ENCODE measurements around the gene ZBTB17. TPM values are rescaled to one million over a fixed set of nuclear protein-coding genes. Genes with fewer than 3 reads are reported as not detected.

ZBTB17 gene
- total RNA-seq, 4 donors from 2014 or later: 33.3 to 113 (median 50.5) TPM

GRCh38 chr1:16020325-16020724 is 44.4 kb upstream of the ZBTB17 start:
- intact Hi-C loops (cut with DNase I; ENCODE audit: low total_unique reads): no loop called here
- Histone ChIP-seq H3K9me3 (no peaks in the 10 kb centered on the region), H3K4me3 (no peak overlapping the region), H3K27ac (peak overlapping the region; percentile 83 to 92 (median 87)), H3K4me1 (peaks cover 8 to 25% (median 17%) of the 10 kb centered on the region in 4 donors), H3K36me3 (no peaks in the 10 kb centered on the region), H3K27me3 (no peaks in the 10 kb centered on the region)
- in situ Hi-C loops (cut with MboI; ENCODE audit: low pct_ligation_motif_present in 1 of 4, low pct_unique_long_range_greater_than_20kb in 1 of 4, low sequenced_read_pairs in 3 of 4): no loop called here
- 73% methylated on average over 6 of the region's 6 CpGs; no CpG with 5 or more reads in 1 of the 2 donors for WGBS, 2 donors (ENCODE audit: low coverage in 1 of 2)
- DNase-seq: no peak
- no peak for TF ChIP-seq POLR2A (IDR thresholded peaks at IDR 0.05)
- no peak for TF ChIP-seq EP300 (IDR thresholded peaks at IDR 0.05; ENCODE audit: low read depth)
- no peak for TF ChIP-seq CTCF (IDR thresholded peaks at IDR 0.05)
- TF ChIP-seq POLR2AphosphoS5 (IDR thresholded peaks at IDR 0.05): no peak

GRCh38 chr1:16019644-16020277 is 43.9 kb upstream of the ZBTB17 start:
- Histone ChIP-seq H3K27ac (peak overlapping the region; percentile 83 to 92 (median 87)), H3K4me1 (peaks cover 10 to 30% (median 23%) of the 10 kb centered on the region in 4 donors), H3K36me3 (no peaks in the 10 kb centered on the region), H3K4me3 (no peak overlapping the region), H3K27me3 (no peaks in the 10 kb centered on the region), H3K9me3 (no peaks in the 10 kb centered on the region)
- WGBS, 2 donors (ENCODE audit: low coverage in 1 of 2): 66% methylated on average over 9 of the region's 9 CpGs; no CpG with 5 or more reads in 1 of the 2 donors
- no peak for DNase-seq
- in situ Hi-C loops (cut with MboI; ENCODE audit: low pct_ligation_motif_present in 1 of 4, low pct_unique_long_range_greater_than_20kb in 1 of 4, low sequenced_read_pairs in 3 of 4) (no loop called here), intact Hi-C loops (cut with DNase I; ENCODE audit: low total_unique reads) (no loop called here)
- TF ChIP-seq POLR2AphosphoS5 (IDR thresholded peaks at IDR 0.05) (no peak), EP300 (IDR thresholded peaks at IDR 0.05; ENCODE audit: low read depth) (no peak), CTCF (IDR thresholded peaks at IDR 0.05) (no peak)

- in situ Hi-C loops (cut with MboI; ENCODE audit: low pct_ligation_motif_present in 1 of 4, low pct_unique_long_range_greater_than_20kb in 1 of 4, low sequenced_read_pairs in 3 of 4): no loop called here
- intact Hi-C loops (cut with DNase I; ENCODE audit: low total_unique reads): no loop called here
- DNase-seq: no peak
- H3K4me3 ChIP-seq: no peak overlapping the region
- H3K9me3 ChIP-seq: no peaks in the 10 kb centered on the region
- H3K36me3 ChIP-seq: no peaks in the 10 kb centered on the region
- H3K27me3 ChIP-seq: no peaks in the 10 kb centered on the region
- no peak for TF ChIP-seq CTCF (IDR thresholded peaks at IDR 0.05)
- TF ChIP-seq POLR2AphosphoS5 (IDR thresholded peaks at IDR 0.05): no peak
- TF ChIP-seq EP300 (IDR thresholded peaks at IDR 0.05; ENCODE audit: low read depth): no peak
- no peak for TF ChIP-seq POLR2A (IDR thresholded peaks at IDR 0.05)
- H3K27ac ChIP-seq: peak overlapping the region; percentile 83 to 92 (median 87)
- 75% methylated on average over 23 of the region's 23 CpGs; no CpG with 5 or more reads in 1 of the 2 donors for WGBS, 2 donors (ENCODE audit: low coverage in 1 of 2)
- peaks cover 15 to 33% (median 31%) of the 10 kb centered on the region in 4 donors for H3K4me1 ChIP-seq
These were observed 43.1 kb upstream of the ZBTB17 start for GRCh38 chr1:16018749-16019643.

- no peaks in the 10 kb centered on the region for H3K27me3 ChIP-seq
- H3K9me3 ChIP-seq: no peaks in the 10 kb centered on the region
- WGBS, 2 donors (ENCODE audit: low coverage in 1 of 2): 54% methylated on average over 4 of the region's 4 CpGs; no CpG with 5 or more reads in 1 of the 2 donors
- H3K27ac ChIP-seq: peak overlapping the region; percentile 83 to 92 (median 87)
- peaks cover 22 to 39% (median 38%) of the 10 kb centered on the region in 4 donors for H3K4me1 ChIP-seq
- H3K4me3 ChIP-seq: no peak overlapping the region
- TF ChIP-seq POLR2AphosphoS5 (IDR thresholded peaks at IDR 0.05): no peak
- no peak for TF ChIP-seq POLR2A (IDR thresholded peaks at IDR 0.05)
- no peak for TF ChIP-seq CTCF (IDR thresholded peaks at IDR 0.05)
- TF ChIP-seq EP300 (IDR thresholded peaks at IDR 0.05; ENCODE audit: low read depth): no peak
- no peaks in the 10 kb centered on the region for H3K36me3 ChIP-seq
- in situ Hi-C loops (cut with MboI; ENCODE audit: low pct_ligation_motif_present in 1 of 4, low pct_unique_long_range_greater_than_20kb in 1 of 4, low sequenced_read_pairs in 3 of 4) (no loop called here), intact Hi-C loops (cut with DNase I; ENCODE audit: low total_unique reads) (no loop called here)
- no peak for DNase-seq
These were observed 42.4 kb upstream of the ZBTB17 start for GRCh38 chr1:16018308-16018707.

Data from transverse colon (tissue), 4 donors.